HAP-1 (cell line): ENCODE results near the gene PRKRA.

Experiments
- DNase-seq, 2 experiments: peaks; one replicate each; pipeline ENCODE4 v3.0.0-alpha.2; 2016 to 2020; ENCODE audit warnings: low spot score in 2 of 2
- H3K27me3 ChIP-seq: fragments of 250-450 bp; sonication (Bioruptor Pico); 2 replicates; pipeline ENCODE4 v1.5.1; 2020; ENCODE audit warnings: low read depth, mild to moderate bottlenecking, moderate library complexity
- H3K36me3 ChIP-seq: fragments of 250-450 bp; sonication (Bioruptor Pico); replicated peaks from 2 replicates; pipeline ENCODE4 v1.5.1; 2020; ENCODE audit warnings: mild to moderate bottlenecking
- H3K4me1 ChIP-seq: fragments of 250-450 bp; sonication (Bioruptor Pico); 2 replicates; pipeline ENCODE4 v1.5.1; 2020; ENCODE audit warnings: mild to moderate bottlenecking
- H3K4me3 ChIP-seq: fragments of 250-450 bp; sonication (Bioruptor Pico); 2 replicates; pipeline ENCODE4 v1.5.1; 2020; ENCODE audit warnings: mild to moderate bottlenecking, moderate library complexity
- H3K9me3 ChIP-seq: fragments of 250-450 bp; sonication (Bioruptor Pico); 2 replicates; pipeline ENCODE4 v1.5.1; 2020; ENCODE audit warnings: mild to moderate bottlenecking, moderate library complexity
- in situ Hi-C: fragments of 300-500 bp; cut with MboI; formaldehyde crosslinking; loops from 3 replicates; pipeline ENCODE4 v1.14.3; 2020; ENCODE audit warnings: low sequenced_read_pairs, inconsistent platforms, mixed read lengths

The PRKRA gene

DNA sequence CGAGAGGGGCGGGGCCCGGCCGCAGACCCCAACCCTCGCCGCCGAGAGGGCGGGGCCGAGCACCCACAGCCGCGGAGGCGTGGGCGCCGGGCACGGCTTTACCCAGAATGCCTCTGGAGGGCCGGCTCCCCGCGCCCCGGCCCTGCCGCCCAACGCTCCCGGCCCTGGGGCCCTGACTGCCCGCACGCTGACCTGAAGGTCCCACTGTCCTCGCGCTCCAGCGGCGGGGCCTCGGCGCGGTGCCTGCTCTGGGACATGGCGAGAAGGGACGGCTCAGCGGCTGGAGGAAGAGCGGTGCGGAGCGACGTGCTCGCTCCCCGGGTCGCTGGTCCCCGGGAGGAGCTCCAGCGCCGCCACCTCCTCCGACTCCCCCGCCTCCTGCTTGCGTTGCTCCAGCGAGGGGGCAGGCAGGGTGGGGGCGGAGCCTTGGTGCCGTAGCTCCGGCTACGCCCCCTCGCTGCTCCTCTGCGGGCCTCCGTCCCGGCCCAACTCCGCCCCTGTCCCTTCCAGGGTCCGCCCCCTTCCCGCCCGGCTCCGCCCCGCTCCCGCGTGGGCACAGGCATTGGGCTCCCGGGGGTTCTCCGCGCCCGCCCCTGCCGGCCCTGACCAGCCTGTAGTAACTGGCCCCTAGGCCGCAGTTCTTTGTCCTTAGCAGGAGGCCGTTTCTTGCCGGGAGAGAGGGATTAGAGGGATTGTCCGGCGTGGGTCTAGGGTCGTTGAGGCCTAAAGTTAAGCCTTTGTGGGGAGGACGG lies at the start of gene PRKRA, which contains the start of gene PJVK:
TSS of gene PRKRA (minus strand) at position 402 of the 752 bp plus-strand sequence. CDS start at position 257, 145 bp downstream.
TSS of gene PJVK (plus strand) at position 605 of the 752 bp plus-strand sequence. CDS start 2,032 bp downstream, outside the sequence.
- in situ Hi-C loops = no loop called here
- DNase-seq = peak; percentile 96 to 98
- H3K4me1 ChIP-seq = peaks cover 18% of the 10 kb centered on the region

DNA sequence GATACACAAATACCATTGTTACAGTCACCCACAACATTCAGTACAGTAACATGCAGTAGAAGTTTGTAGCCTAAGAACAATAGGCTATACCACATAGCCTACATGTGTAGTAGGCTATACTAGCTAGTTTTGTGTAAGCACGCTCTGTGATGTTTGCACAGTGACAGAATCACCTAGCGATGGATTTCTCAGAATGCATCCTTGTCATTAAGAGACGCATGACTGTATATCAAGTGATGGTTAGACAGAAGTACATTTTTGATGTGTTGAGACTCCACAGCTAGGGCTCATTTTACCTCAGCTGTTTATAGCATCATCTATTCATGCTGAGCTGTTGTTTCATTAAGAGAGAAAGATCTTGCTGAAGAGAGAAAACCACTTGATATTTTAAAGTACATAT lies 48.7 kb upstream of the PRKRA start:
- Histone ChIP-seq H3K27me3 (no peaks in the 10 kb centered on the region), H3K36me3 (peaks cover 63% of the 10 kb centered on the region), H3K4me3 (no peak overlapping the region), H3K9me3 (no peaks in the 10 kb centered on the region), H3K4me1 (peaks cover 13% of the 10 kb centered on the region)
- in situ Hi-C loops = no loop called here
- DNase-seq = no peak

More for the DNA sequence above, at the start of gene PRKRA, which contains the start of gene PJVK:
- no peaks in the 10 kb centered on the region for H3K27me3 ChIP-seq
- peak within 1 kb of the TSS; percentile 83 for H3K4me3 ChIP-seq
- H3K9me3 ChIP-seq = no peaks in the 10 kb centered on the region
- H3K36me3 ChIP-seq = peaks cover 18% of the 10 kb centered on the region

DNA sequence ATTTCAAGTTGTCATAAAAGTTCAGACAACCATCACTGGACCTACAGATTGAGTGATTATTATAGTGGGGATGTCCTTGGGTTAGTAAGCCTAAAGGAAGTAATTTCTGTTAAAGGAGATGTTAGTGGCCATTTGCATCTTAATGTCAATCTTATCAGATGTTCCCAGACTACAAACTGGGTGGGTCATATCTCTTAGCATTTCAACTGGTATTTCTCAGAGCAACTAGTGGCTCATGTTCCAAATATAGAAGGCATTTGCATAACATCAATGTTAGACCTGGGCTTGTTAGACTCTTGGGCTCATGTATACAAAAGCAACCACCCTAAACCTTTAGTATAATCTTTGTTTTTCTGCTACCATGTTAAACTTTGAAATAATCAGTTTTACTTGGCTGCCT lies 47.2 kb upstream of the PRKRA start:
- peaks cover 59% of the 10 kb centered on the region for H3K36me3 ChIP-seq

DNA sequence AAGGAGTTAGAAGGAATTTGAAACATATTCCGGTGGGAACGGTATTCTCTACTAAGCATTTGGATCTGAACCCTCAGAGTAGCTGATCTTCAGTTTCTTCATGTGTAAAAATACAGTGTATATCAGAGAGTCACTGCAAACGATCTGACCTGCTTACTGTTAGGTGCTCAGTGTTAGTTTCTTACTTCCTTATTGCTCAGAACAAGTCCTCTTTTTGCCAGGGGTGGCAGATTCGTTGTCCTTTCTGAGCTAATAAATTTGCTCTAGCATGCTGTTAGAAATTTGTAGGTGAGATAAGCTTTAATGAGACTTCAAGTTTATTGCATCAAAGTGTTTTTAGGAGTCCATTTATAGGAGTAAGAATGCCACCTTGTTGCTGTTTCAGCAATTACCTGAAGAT lies 45.1 kb upstream of the PRKRA start:
- no peak for DNase-seq
- H3K36me3 ChIP-seq = peaks cover 55% of the 10 kb centered on the region
- in situ Hi-C loops = no loop called here

More for the DNA sequence above, 47.2 kb upstream of the PRKRA start:
- Histone ChIP-seq H3K27me3 (no peaks in the 10 kb centered on the region), H3K4me1 (peaks cover 13% of the 10 kb centered on the region), H3K4me3 (no peak overlapping the region), H3K9me3 (no peaks in the 10 kb centered on the region)
- DNase-seq = peak in 1 of 2 experiments; percentile 62
- in situ Hi-C loops = no loop called here

GRCh38 chr2:178491612-178492011 lies 40.6 kb upstream of the PRKRA start:
- no peaks in the 10 kb centered on the region for H3K27me3 ChIP-seq
- H3K4me1 ChIP-seq = peaks cover 6% of the 10 kb centered on the region
- H3K4me3 ChIP-seq = no peak overlapping the region
- in situ Hi-C loops = no loop called here
- H3K9me3 ChIP-seq = no peaks in the 10 kb centered on the region
- no peak for DNase-seq
- peaks cover 51% of the 10 kb centered on the region for H3K36me3 ChIP-seq

More for the DNA sequence above, 45.1 kb upstream of the PRKRA start:
- Histone ChIP-seq H3K27me3 (no peaks in the 10 kb centered on the region), H3K9me3 (no peaks in the 10 kb centered on the region), H3K4me3 (no peak overlapping the region), H3K4me1 (peaks cover 13% of the 10 kb centered on the region)

DNA sequence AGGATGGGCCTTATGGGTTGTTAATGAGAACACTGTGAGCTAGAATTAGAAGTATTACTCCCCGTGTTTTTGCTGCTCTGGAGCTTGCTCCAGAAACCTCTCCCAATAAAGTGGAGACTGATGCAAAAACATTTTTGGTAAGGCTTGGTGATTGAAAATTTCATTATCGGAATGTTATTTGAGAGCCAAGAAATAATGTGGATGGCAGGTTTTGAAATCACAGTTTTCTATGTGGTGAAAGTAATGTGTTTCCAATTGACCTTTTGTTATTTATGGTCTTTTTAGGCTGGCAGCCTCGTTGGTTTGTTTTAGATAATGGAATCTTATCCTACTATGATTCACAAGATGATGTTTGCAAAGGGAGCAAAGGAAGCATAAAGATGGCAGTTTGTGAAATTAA lies 34.4 kb upstream of the PRKRA start:
- H3K4me1 ChIP-seq = peaks cover 17% of the 10 kb centered on the region
- no peaks in the 10 kb centered on the region for H3K27me3 ChIP-seq
- H3K9me3 ChIP-seq = no peaks in the 10 kb centered on the region
- in situ Hi-C loops = no loop called here
- peaks cover 20% of the 10 kb centered on the region; the same call in 1 of the 2 replicates for H3K36me3 ChIP-seq
- no peak for DNase-seq
- H3K4me3 ChIP-seq = no peak overlapping the region

DNA sequence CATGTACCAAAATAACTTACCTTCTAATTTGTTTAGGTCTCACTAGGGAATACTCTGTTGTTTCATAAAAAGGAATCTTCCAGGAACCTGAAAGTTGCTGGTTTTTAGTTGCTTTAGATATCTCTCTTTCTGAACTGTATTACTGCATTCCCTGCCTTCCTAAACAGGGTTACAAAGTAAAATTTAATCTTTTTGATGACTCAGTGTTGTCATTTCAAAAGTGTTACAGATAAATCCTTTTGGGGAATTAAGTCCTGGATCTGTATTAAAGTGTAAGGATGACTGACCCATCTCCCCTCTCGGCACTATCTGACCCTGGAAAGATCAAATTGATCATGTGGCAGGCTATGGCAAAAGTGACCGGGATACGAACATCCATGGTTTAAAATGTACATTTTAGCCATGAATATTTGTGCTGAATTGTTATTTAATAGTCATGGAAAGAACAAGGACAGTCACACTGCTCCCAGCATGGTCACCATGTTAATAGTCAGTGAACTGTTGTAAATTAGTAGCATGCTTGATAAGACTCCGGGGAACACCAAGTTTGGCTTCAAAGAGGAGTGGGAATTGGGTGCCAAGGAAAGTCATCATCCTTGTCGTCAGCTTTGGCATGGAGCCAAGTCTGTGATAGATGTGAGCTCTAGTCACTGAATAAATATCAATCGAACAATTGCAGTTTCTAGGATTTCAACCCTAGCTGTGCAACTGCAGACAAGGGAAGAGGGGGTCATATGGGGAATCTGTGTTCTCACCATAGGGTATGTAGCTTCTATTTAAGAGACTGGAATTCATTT lies 33.5 kb upstream of the PRKRA start:
- no peaks in the 10 kb centered on the region for H3K27me3 ChIP-seq
- no peaks in the 10 kb centered on the region for H3K9me3 ChIP-seq
- peak in 1 of 2 experiments; percentile 33 for DNase-seq
- H3K4me3 ChIP-seq = no peak overlapping the region
- H3K36me3 ChIP-seq = peaks cover 15% of the 10 kb centered on the region; the same call in 1 of the 2 replicates
- peaks cover 23% of the 10 kb centered on the region for H3K4me1 ChIP-seq
- in situ Hi-C loops = no loop called here

DNA sequence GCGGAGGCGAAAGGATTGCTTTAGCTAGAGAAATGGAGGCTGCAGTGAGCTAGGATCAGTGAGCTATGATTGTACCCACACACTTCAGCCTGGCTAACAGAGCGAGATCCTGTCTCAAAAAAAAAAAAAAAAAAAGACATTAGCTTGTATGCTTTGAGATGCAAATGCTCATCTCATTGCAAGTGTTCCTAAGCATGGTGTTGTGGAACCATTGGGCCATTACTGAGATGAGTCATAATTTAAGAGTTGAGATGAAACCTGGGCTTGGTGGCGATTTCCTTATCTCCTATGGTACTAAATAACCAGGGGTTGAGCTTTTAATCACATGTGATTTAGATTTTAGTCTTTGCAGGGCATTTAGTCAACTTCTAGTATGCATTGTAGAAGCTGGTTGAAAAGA lies 31.5 kb upstream of the PRKRA start:
- Histone ChIP-seq H3K9me3 (no peaks in the 10 kb centered on the region), H3K4me1 (peaks cover 21% of the 10 kb centered on the region), H3K36me3 (0 out of 2 replicates have a peak, but pooled peaks cover 9% of the 10 kb centered on the region), H3K27me3 (no peaks in the 10 kb centered on the region), H3K4me3 (peak overlapping the region; percentile 54)
- peak; percentile 35 to 67 for DNase-seq
- in situ Hi-C loops = no loop called here

GRCh38 chr2:178480227-178481181 lies 29.5 kb upstream of the PRKRA start, which contains the start of gene PLEKHA3:
Gene PLEKHA3, plus strand, starts transcription at chr2:178480457. Its CDS starts 413 bp downstream, at chr2:178480870.
- Histone ChIP-seq H3K27me3 (no peaks in the 10 kb centered on the region), H3K4me3 (peak within 1 kb of the TSS; percentile 54), H3K9me3 (no peaks in the 10 kb centered on the region), H3K36me3 (0 out of 2 replicates have a peak, but pooled peaks cover 1% of the 10 kb centered on the region), H3K4me1 (peaks cover 25% of the 10 kb centered on the region)
- in situ Hi-C loops = no loop called here
- DNase-seq = peak; percentile 89 to 97

DNA sequence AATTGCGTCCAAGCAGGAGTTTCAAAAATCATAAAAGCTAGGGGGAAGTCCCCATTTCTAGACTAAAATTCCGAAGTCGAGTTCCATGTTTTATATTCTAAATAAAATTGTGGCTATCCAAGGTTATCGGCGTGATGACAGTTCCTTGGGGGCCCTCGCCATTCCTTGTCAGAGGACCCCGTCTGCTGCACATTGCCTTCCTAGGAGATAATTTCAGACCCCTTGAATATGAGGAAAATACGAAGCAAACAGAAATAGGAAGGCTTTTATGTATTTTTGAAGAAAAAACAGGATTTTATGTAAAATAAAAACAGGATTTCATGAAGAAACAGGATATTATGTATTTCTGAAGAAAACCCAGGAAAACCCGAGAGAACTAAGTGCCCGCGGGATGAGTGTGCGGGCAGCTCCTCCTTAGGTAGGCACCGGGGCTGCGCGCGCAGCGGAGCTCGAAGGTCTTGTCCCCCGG lies 28.8 kb upstream of the PRKRA start:
- Histone ChIP-seq H3K27me3 (no peaks in the 10 kb centered on the region), H3K36me3 (no peaks in the 10 kb centered on the region), H3K9me3 (no peaks in the 10 kb centered on the region), H3K4me3 (peak overlapping the region; percentile 54), H3K4me1 (peaks cover 25% of the 10 kb centered on the region)
- no peak for DNase-seq
- in situ Hi-C loops = no loop called here

GRCh38 chr2:178479275-178479616 lies 28.3 kb upstream of the PRKRA start:
- H3K9me3 ChIP-seq = no peaks in the 10 kb centered on the region
- in situ Hi-C loops = no loop called here
- DNase-seq = no peak
- no peaks in the 10 kb centered on the region for H3K36me3 ChIP-seq
- H3K27me3 ChIP-seq = no peaks in the 10 kb centered on the region
- H3K4me1 ChIP-seq = peaks cover 25% of the 10 kb centered on the region
- peak overlapping the region; percentile 52 for H3K4me3 ChIP-seq

DNA sequence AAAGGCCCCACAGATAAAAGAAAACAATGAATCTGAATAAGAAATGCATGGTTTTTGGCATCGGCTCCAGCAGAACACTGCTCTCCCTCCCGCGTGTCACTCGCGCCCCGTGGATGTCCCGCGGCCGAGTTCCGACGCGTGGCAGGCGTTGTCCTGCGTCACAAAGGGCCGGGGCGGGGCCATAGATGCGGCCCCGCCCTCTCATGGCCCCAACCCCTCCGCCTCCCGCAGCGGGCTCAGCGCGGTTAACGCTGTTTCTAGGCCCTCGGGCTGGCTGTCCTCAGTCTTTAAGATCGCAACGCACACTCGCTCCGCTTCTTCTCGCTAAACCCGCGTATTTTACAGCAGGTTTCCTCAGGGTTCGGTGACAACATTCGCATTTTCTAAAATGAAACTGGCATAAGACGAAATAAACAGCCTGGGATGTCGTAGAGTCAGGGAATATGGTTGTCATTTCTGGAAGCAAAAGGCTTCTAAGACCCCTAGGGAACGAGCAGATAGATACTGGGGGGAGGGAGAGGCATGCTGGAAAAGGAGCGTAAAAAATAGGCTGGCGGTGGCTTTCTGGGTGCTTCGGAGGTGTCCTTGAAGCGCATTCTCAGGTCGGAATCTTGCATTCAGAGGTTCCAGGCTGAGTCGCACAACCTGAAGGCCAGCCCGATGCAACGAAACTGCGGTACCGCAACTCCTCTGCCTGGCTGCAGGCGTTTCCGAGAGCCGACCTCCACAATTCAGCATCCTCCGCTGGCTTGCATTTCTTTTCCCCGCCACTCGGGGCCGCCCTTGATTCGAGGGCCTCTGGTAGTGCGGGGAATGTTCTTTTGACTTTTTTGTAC lies 27.7 kb upstream of the PRKRA start, which contains the start of gene FKBP7:
TSS of gene FKBP7 (minus strand) at position 162 of the 836 bp plus-strand sequence. CDS start at position 61, 101 bp downstream.
- Histone ChIP-seq H3K4me3 (peak within 1 kb of the TSS; percentile 52), H3K27me3 (no peaks in the 10 kb centered on the region), H3K9me3 (no peaks in the 10 kb centered on the region), H3K36me3 (no peaks in the 10 kb centered on the region), H3K4me1 (peaks cover 25% of the 10 kb centered on the region)
- in situ Hi-C loops = no loop called here
- DNase-seq = peak; percentile 71 to 89
